Placental pericyte (primary cell): ENCODE measurements around the gene MIS12. TPM values are rescaled to one million over a fixed set of nuclear protein-coding genes. Genes with fewer than 3 reads are reported as not detected.

ENCODE experiments used
- total RNA-seq: library from RNA; depleted of rRNA; stranded (reverse); fragments of >200 nt; gene quantifications from 2 replicates; pipeline ENCODE4 v1.2.3, GENCODE V29; 2012

MIS12 gene, protein sequence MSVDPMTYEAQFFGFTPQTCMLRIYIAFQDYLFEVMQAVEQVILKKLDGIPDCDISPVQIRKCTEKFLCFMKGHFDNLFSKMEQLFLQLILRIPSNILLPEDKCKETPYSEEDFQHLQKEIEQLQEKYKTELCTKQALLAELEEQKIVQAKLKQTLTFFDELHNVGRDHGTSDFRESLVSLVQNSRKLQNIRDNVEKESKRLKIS
- 18.2 and 26.9 TPM in 2 replicates for total RNA-seq

DNA sequence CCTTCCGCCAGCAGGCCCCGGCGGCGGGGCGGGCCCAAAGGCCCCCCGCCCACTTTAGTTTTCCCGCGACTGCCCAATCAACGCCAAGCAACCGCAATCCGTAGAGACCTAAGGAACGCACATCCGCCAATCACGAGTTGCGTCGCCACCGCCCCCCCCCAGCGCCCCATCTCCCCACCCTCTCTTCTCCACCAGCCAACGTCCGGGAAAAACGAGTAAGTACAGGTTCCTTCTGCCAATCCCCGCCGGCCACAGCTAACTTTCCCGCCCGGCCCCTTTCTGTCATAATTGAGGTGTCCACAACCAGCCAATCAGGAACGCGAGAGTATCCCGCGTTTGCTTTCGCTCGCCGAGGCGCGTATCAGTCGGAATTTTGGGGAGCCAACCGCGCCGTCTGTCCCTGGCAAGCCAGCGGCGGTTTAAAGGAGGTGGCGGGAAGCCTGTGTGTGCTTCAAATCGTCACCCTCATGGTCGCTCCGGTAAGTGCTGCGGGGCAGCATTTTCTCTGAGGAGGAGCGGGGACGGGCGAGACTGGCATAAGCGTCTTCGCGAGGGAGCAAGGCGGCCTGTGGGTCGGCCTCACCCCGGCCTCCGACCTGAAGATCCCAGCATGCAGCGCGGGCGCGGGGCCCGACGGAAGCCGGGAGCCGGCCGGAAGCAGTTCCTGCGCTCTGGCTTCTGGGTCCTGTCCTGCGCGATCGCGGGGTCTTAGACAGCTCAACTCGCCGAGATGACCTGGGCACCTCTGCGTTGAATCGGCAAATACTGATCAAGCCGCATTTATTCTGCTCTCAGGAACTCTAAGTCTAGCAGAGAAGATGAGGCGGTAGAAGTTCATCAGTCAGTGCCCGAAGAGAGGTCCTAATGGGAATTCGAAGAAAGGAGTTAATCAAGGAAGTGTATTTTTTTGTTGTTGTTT lies at the start of gene MIS12:
MIS12 (plus strand) TSS at position 361 of the 919 bp plus-strand sequence. CDS start 2,297 bp downstream, outside the sequence.

DNA sequence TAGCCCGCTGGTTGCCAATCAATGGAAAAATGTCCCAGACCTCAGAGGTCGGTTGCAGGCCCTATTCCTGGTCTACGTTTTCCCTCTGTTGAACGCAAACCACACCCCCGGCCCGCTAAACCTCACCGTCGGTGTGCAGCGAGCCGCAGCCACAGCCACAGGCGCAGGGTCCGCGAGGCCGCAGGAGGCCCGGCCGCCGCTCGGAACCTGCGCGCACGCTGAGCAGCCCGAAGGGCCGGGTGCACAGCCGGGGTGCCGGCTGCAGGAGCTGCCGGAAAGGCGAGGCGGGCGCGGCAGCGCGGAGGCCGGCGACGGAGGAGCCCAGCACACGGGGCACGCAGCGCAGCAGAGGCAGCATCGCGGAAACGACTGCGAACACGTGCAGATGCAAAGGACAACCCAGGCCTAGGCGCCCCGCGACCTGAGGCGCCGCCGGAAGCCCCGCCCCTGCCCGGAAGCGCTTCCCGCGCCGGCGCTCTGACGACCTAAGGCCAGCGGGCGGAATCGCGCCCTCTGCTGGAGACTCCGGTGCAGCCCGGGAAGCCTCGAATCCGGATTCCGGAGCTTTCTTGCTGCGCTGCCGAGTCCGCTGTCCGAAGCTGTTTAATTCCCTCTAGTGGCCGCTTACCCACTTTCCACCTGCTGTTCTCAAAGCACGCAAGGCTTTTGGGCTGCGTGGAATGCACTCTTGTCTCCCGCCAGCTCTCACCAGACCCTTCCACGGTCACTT lies 47.5 kb upstream of the MIS12 start, which contains the start of gene C1QBP:
C1QBP (minus strand) TSS at position 440 of the 730 bp plus-strand sequence; CDS start at position 358, 82 bp downstream.

DNA sequence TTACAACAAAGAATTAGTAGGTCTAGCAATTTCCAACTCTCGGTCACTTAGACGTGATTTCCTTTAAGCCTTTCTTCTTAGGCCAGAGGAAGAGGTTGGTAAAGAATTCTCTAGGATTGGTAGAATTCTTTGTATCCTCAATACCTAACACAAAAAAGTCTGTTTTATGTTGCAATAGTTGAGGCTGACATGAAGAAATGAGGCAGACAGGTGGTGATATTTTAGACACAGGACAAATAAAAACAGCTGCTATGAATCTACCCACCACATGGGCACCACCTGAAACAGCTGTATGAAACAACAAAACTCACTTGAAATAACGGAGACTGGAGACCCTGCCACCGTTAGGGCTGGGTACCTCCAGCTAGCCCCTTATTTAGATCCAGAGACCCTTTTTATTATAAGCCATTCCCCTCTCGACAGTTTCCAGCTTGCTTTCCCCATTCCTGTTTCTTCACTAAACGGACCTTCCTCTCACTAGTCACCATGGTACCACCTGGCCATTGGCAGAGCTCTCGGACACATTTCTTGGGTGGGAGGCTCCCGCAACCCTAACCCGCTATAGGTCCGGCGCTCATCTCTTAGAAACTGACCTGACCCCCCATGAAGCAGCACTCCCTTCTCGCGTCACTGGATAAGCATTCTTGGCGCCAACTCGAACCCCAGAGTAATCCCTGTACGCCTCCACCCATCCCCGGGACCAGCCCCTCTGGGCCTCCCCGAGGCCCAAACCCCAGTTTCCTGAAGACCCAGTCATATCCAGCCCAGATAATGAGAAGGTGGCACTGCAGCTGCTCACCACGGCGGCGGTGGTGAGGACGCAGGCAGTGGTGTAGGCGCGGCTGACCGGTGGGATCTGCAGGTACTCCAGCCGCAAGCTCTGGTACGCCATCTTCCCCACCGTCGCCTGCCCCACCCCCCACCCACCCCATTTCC lies 828 bp upstream of the MIS12 start, which contains the start of gene DERL2:
DERL2 (minus strand) TSS at position 909 of the 936 bp plus-strand sequence; CDS start at position 892, 17 bp downstream.

Other genes starting within 250 kb of the MIS12 start
- 42.1 and 46.8 TPM in 2 replicates for gene RABEP1, start 204.3 kb upstream of the MIS12 start, total RNA-seq
- 100 and 104 TPM in 2 replicates for gene NUP88, start 66.9 kb upstream of the MIS12 start, total RNA-seq
- gene RPAIN, start 66.4 kb upstream of the MIS12 start, total RNA-seq: 25.8 and 46.6 TPM in 2 replicates
- 171 and 204 TPM in 2 replicates for gene C1QBP, start 47.4 kb upstream of the MIS12 start, total RNA-seq
- 12.3 and 24.6 TPM in 2 replicates for gene DHX33, start 17.6 kb upstream of the MIS12 start, total RNA-seq
- gene DERL2, start 388 bp upstream of the MIS12 start, total RNA-seq: 47.2 and 53.2 TPM in 2 replicates
- gene NLRP1, start 97.9 kb downstream of the MIS12 start, total RNA-seq: 24.1 and 41.7 TPM in 2 replicates